Activated naive CD4-positive, alpha-beta T cell treated with anti-CD3 and anti-CD28 coated beads, Interleukin-2, amount 50 U/mL, for 72 hours (primary cell): ENCODE data around the gene HDAC7. TPM values are rescaled to one million over a fixed set of nuclear protein-coding genes. Genes with fewer than 3 reads are reported as not detected.
A peak's percentile ranks its signal among the peaks of the same experiment; 100 is the strongest.

ENCODE experiments used
- ATAC-seq, 2 donors: fragments of 150-1000 bp; cut with Tn5 transposase; 2 replicates each; pipeline ENCODE4 v1.10.0; 2021; ENCODE audit warnings: mild to moderate bottlenecking in 2 of 2, moderate library complexity in 2 of 2
- DNase-seq, 2 donors: peaks; one replicate each; pipeline ENCODE4 v3.0.0; 2021 to 2022; ENCODE audit warnings: low spot score in 2 of 2
- H3K27ac Mint-ChIP-seq, 2 donors: one replicate each; pipeline ENCODE4 v1.8.0; 2022; ENCODE audit warnings: mild to moderate bottlenecking in 2 of 2, mixed read lengths in 2 of 2
- H3K36me3 Mint-ChIP-seq, 2 donors: one replicate each; pipeline ENCODE4 v1.8.0; 2022; ENCODE audit warnings: mixed read lengths in 2 of 2
- H3K9me3 Mint-ChIP-seq, 2 donors: one replicate each; pipeline ENCODE4 v1.8.0; 2022; ENCODE audit warnings: mixed read lengths in 2 of 2
- total RNA-seq, 2 donors: library from RNA; stranded (reverse); gene quantifications; one replicate each; pipeline ENCODE4 v1.2.3, GENCODE V29; 2022

Gene HDAC7
- total RNA-seq, 2 donors from 2014 or later, result 285 to 334 TPM

- DNase-seq (peak; percentile 77 to 80), ATAC-seq (peak; percentile 74 to 91)
- H3K9me3 Mint-ChIP-seq, result no peaks in the 10 kb centered on the region
- H3K36me3 Mint-ChIP-seq, result no peaks in the 10 kb centered on the region
- H3K27ac Mint-ChIP-seq, result peak within 1 kb of the TSS; percentile 75 to 92
These were observed 46.4 kb downstream of the HDAC7 start, which contains the start of gene SLC48A1 for GRCh38 chr12:47773062-47773857. SLC48A1 (plus strand) TSS chr12:47773238; CDS start chr12:47773305, 67 bp downstream.

GRCh38 chr12:47772738-47773061 is 47.0 kb downstream of the HDAC7 start:
- H3K9me3 Mint-ChIP-seq, result no peaks in the 10 kb centered on the region
- no peaks in the 10 kb centered on the region for H3K36me3 Mint-ChIP-seq
- H3K27ac Mint-ChIP-seq, result peak overlapping the region in 1 of 2 donors; percentile 81
- ATAC-seq, result no peak
- no peak for DNase-seq

GRCh38 chr12:47772094-47772660 is 47.5 kb downstream of the HDAC7 start:
- Mint-ChIP-seq H3K36me3 (no peaks in the 10 kb centered on the region), H3K9me3 (no peaks in the 10 kb centered on the region), H3K27ac (peak overlapping the region in 1 of 2 donors; percentile 81)
- no peak for ATAC-seq
- DNase-seq, result no peak

GRCh38 chr12:47771304-47771703 is 48.4 kb downstream of the HDAC7 start:
- DNase-seq, result no peak
- H3K36me3 Mint-ChIP-seq, result no peaks in the 10 kb centered on the region
- ATAC-seq, result no peak

GRCh38 chr12:47770086-47770726 is 49.5 kb downstream of the HDAC7 start:
- H3K36me3 Mint-ChIP-seq, result no peaks in the 10 kb centered on the region
- no peak for DNase-seq
- no peak overlapping the region for H3K27ac Mint-ChIP-seq
- H3K9me3 Mint-ChIP-seq, result no peaks in the 10 kb centered on the region
- ATAC-seq, result no peak

More at GRCh38 chr12:47771304-47771703, 48.4 kb downstream of the HDAC7 start:
- no peak overlapping the region for H3K27ac Mint-ChIP-seq
- no peaks in the 10 kb centered on the region for H3K9me3 Mint-ChIP-seq

- no peaks in the 10 kb centered on the region for H3K9me3 Mint-ChIP-seq
- DNase-seq (no peak), ATAC-seq (no peak)
- no peaks in the 10 kb centered on the region for H3K36me3 Mint-ChIP-seq
- no peak overlapping the region for H3K27ac Mint-ChIP-seq
These were observed 50.2 kb downstream of the HDAC7 start for GRCh38 chr12:47769234-47770085.

GRCh38 chr12:47768323-47768811 is 51.3 kb downstream of the HDAC7 start:
- ATAC-seq, result no peak
- Mint-ChIP-seq H3K27ac (no peak overlapping the region), H3K9me3 (no peaks in the 10 kb centered on the region)

GRCh38 chr12:47767216-47767724 is 52.4 kb downstream of the HDAC7 start:
- DNase-seq, result peak in 1 of 2 donors; percentile 79
- Mint-ChIP-seq H3K9me3 (no peaks in the 10 kb centered on the region), H3K36me3 (no peaks in the 10 kb centered on the region), H3K27ac (no peak overlapping the region)
- peak; percentile 61 to 78 for ATAC-seq

More at GRCh38 chr12:47768323-47768811, 51.3 kb downstream of the HDAC7 start:
- H3K36me3 Mint-ChIP-seq, result no peaks in the 10 kb centered on the region
- no peak for DNase-seq

GRCh38 chr12:47766502-47767215 is 53.0 kb downstream of the HDAC7 start:
- ATAC-seq (peak in 1 of 2 donors; percentile 2), DNase-seq (no peak)
- no peak overlapping the region for H3K27ac Mint-ChIP-seq
- no peaks in the 10 kb centered on the region for H3K9me3 Mint-ChIP-seq
- H3K36me3 Mint-ChIP-seq, result no peaks in the 10 kb centered on the region

- H3K27ac Mint-ChIP-seq, result no peak overlapping the region
- DNase-seq (no peak), ATAC-seq (no peak)
- H3K36me3 Mint-ChIP-seq, result no peaks in the 10 kb centered on the region
- H3K9me3 Mint-ChIP-seq, result no peaks in the 10 kb centered on the region
These were observed 56.0 kb downstream of the HDAC7 start for GRCh38 chr12:47763481-47764346.

- no peaks in the 10 kb centered on the region for H3K36me3 Mint-ChIP-seq
- no peak for ATAC-seq
- no peak for DNase-seq
- H3K27ac Mint-ChIP-seq, result no peak overlapping the region
- H3K9me3 Mint-ChIP-seq, result no peaks in the 10 kb centered on the region
These were observed 56.7 kb downstream of the HDAC7 start for GRCh38 chr12:47762850-47763465.

- DNase-seq, result peak; percentile 68 to 86
- peak; percentile 84 to 92 for ATAC-seq
- Mint-ChIP-seq H3K36me3 (no peaks in the 10 kb centered on the region), H3K9me3 (no peaks in the 10 kb centered on the region), H3K27ac (peak within 1 kb of the TSS in 1 of 2 donors; percentile 34)
These were observed 60.6 kb downstream of the HDAC7 start, which contains the start of gene RAPGEF3 for GRCh38 chr12:47758834-47759690. RAPGEF3 (minus strand) TSS chr12:47758880; CDS start chr12:47758556, 324 bp downstream.

GRCh38 chr12:47758584-47758833 is 61.2 kb downstream of the HDAC7 start:
- ATAC-seq (no peak), DNase-seq (no peak)
- Mint-ChIP-seq H3K36me3 (no peaks in the 10 kb centered on the region), H3K27ac (no peak overlapping the region), H3K9me3 (no peaks in the 10 kb centered on the region)
